Activated naive CD4-positive, alpha-beta T cell treated with anti-CD3 and anti-CD28 coated beads for 36 hours (primary cell): ENCODE results near the gene CLRN2. TPM values are rescaled to one million over a fixed set of nuclear protein-coding genes. Genes with fewer than 3 reads are reported as not detected.

Source experiments
- CTCF ChIA-PET: fragments of 350-600 bp; sonication (Branson Sonifier 250); formaldehyde crosslinking; loops from one replicate; lab custom pipeline; 2021; ENCODE audit warnings: antibody characterized with exemption; lab: Charles Lee
- DNase-seq: peaks from one replicate; pipeline ENCODE4 v3.0.0-alpha.2; 2020
- H3K27ac Mint-ChIP-seq: one replicate; pipeline ENCODE4 v1.8.0; 2021; ENCODE audit warnings: mild to moderate bottlenecking, mixed read lengths
- H3K27me3 Mint-ChIP-seq: one replicate; pipeline ENCODE4 v1.8.0; 2021; ENCODE audit warnings: low read depth, mixed read lengths
- H3K36me3 Mint-ChIP-seq: one replicate; pipeline ENCODE4 v1.8.0; 2021; ENCODE audit warnings: low read depth, mixed read lengths
- H3K4me1 Mint-ChIP-seq: one replicate; pipeline ENCODE4 v1.8.0; 2021; ENCODE audit warnings: low read depth, mixed read lengths
- H3K4me3 Mint-ChIP-seq: one replicate; pipeline ENCODE4 v1.8.0; 2021; ENCODE audit warnings: mild to moderate bottlenecking, moderate library complexity, mixed read lengths
- H3K9me3 Mint-ChIP-seq: one replicate; pipeline ENCODE4 v1.8.0; 2021; ENCODE audit warnings: mixed read lengths
- intact Hi-C: fragments of 100-400 bp; cut with micrococcal nuclease; formaldehyde crosslinking; loops from one replicate; pipeline ENCODE4 v1.15.1; 2023
- total RNA-seq, 2 experiments: library from RNA; stranded (reverse); gene quantifications; one replicate each; pipeline ENCODE4 v1.2.3, GENCODE V29; 2021

CLRN2 gene, protein sequence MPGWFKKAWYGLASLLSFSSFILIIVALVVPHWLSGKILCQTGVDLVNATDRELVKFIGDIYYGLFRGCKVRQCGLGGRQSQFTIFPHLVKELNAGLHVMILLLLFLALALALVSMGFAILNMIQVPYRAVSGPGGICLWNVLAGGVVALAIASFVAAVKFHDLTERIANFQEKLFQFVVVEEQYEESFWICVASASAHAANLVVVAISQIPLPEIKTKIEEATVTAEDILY
- not detected for total RNA-seq

DNA sequence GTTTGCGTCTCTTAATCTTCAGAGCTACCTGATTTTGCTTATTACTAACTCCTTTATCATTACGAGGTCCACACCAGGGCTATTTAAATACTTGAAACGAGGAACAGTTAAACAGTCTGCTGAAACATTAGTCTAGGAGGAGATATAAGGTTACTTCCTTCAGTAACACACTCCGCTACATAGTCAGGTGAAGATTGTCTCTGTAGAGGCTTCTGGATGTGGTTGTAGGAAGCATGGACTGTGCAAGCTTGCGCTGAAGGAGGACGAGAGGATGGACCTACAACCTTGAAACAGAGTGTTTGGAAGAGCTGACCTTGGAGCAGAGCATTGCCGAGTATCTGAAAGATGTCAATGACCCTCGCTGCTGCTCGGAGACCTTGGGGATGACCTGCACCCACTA lies at the start of gene CLRN2:
Gene CLRN2 (plus strand): TSS at position 301 of the 400 bp plus-strand sequence. CDS start 102 bp downstream, outside the sequence.
- intact Hi-C loops, result loop anchor here (5.0 kb wide), 1 partner anchor 178 kb away; no protein-coding TSS in a partner anchor
- no peak within 1 kb of the TSS for H3K4me3 Mint-ChIP-seq

DNA sequence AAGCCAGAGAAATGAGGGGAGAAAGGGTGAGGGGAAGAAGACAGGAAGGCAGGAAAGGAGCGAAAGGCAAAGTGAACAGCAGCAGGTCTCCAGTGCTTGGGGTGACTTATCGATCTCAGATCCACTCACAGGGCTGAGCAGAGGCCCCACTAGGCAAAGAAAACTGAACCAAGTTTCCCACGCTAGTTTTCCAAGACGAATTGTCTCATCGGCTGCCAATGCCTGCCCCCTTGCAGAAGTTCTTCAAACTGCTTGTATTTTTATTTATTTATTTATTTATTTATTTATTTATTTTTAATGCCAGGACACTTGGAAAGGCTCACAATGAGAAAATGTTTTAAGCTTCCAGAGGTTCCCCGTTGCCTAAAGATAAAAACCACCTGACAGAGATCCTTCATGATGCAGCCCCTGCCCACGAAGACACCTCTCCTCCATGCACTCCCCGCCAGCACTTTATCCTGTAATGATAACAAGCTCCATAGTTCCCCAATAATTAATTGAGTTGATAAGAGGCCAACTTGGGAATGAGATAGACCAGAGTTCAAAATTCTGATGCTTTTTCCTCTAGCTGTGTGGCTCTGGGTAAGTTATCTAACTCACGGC lies 46.2 kb upstream of the CLRN2 start:
- CTCF ChIA-PET, result interaction anchor here (0.7 to 1.5 kb wide), 2 partner anchors 28 to 184 kb away, joined by 3 read pairs; no protein-coding TSS in a partner anchor
- H3K27ac Mint-ChIP-seq, result no peak overlapping the region
- H3K4me3 Mint-ChIP-seq, result no peak overlapping the region
- no peaks in the 10 kb centered on the region for H3K27me3 Mint-ChIP-seq
- peaks cover 6% of the 10 kb centered on the region for H3K36me3 Mint-ChIP-seq
- intact Hi-C loops, result no loop called here
- no peaks in the 10 kb centered on the region for H3K4me1 Mint-ChIP-seq
- DNase-seq, result no peak
- H3K9me3 Mint-ChIP-seq, result no peaks in the 10 kb centered on the region

More for the DNA sequence above, at the start of gene CLRN2:
- H3K36me3 Mint-ChIP-seq, result peaks cover 5% of the 10 kb centered on the region
- H3K27ac Mint-ChIP-seq, result no peak within 1 kb of the TSS
- H3K4me1 Mint-ChIP-seq, result peaks cover 16% of the 10 kb centered on the region
- peaks cover 5% of the 10 kb centered on the region for H3K27me3 Mint-ChIP-seq
- no peaks in the 10 kb centered on the region for H3K9me3 Mint-ChIP-seq
- no peak for DNase-seq
- CTCF ChIA-PET, result no interaction called here

DNA sequence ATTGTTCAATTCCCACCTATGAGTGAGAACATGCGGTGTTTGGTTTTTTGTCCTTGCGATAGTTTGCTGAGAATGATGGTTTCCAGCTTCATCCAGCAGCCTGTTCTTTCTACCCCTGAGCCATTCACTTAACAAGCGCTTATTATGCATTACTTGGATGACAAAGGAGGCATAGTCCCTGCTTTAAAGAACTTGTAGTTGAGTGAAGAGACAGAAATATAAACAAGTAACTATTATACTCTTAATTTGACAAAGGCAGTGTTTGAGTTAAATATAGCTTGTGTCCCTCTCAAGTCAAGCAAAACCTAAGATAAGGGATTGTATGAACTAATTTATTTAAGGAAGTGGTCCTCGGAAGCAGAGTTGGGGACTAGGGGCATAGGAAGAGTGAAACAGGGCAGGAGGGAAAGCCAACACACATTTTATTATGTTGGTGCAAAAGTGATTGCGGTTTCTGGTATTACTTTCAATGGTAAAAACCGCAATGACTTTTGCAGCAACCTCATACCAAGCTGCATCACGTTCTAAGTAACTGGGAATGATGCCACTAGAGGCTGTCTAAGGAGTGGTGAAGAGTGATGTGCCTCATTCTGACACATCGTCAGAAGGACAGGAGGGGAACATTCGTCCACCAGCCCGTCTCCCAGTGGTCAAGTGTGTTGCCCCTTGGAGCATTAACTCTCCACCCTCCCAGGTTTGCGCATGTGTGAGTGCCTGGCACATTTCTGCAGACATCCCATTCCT lies 44.9 kb upstream of the CLRN2 start:
- intact Hi-C loops, result no loop called here
- H3K27me3 Mint-ChIP-seq, result no peaks in the 10 kb centered on the region

DNA sequence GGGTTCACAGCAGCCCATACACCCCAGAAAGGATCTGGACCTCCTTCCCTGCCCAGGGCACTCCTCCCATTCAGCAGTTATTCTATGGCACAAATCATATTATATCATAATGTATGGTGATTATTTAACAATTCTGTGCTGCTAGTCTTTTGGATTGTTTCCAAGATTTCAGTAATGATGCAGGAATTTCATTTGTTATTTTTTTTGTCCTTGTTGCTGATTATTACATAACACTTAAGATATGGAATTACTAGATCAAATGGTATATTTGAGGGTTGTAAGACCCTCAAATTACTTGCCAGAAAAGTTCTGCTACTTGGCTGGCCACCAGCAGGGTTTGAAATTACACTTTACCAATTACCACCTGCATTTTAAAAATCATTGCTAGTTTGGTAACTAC lies 39.5 kb upstream of the CLRN2 start:
- no peak for DNase-seq
- Mint-ChIP-seq H3K4me3 (no peak overlapping the region), H3K36me3 (peaks cover 13% of the 10 kb centered on the region), H3K27me3 (no peaks in the 10 kb centered on the region), H3K27ac (no peak overlapping the region), H3K9me3 (no peaks in the 10 kb centered on the region), H3K4me1 (peaks cover 2% of the 10 kb centered on the region)
- CTCF ChIA-PET, result interaction anchor here (0.7 kb wide), 1 partner anchor 305 kb away, joined by 7 read pairs; no protein-coding TSS in a partner anchor
- intact Hi-C loops, result no loop called here

More for the DNA sequence above, 44.9 kb upstream of the CLRN2 start:
- Mint-ChIP-seq H3K4me1 (no peaks in the 10 kb centered on the region), H3K36me3 (peaks cover 4% of the 10 kb centered on the region), H3K27ac (no peak overlapping the region), H3K4me3 (no peak overlapping the region), H3K9me3 (no peaks in the 10 kb centered on the region)
- CTCF ChIA-PET, result interaction anchor here (1.2 to 3.0 kb wide), 3 partner anchors 27 to 132 kb away, joined by 3 to 15 read pairs (median 3); no protein-coding TSS in a partner anchor
- no peak for DNase-seq

DNA sequence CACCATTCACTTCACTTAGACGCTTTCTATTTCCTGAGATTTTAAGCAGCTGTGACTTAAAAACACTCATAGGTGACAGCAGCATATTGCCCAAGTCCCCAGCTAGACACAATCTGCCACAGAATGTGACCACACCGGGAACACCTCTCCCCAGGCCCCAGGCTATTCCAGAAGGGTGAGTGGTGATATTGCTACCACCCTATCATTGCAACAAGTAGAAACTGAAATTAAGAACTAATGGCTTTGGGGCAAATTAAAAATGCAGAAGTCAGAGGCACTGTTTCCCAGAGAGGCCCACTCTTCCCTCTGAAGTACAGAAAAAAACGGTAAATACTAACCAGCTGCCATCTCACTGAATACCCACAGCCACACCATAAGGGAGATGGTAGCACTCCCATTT lies 38.1 kb upstream of the CLRN2 start:
- no peaks in the 10 kb centered on the region for H3K27me3 Mint-ChIP-seq
- peaks cover 2% of the 10 kb centered on the region for H3K4me1 Mint-ChIP-seq
- H3K9me3 Mint-ChIP-seq, result no peaks in the 10 kb centered on the region

DNA sequence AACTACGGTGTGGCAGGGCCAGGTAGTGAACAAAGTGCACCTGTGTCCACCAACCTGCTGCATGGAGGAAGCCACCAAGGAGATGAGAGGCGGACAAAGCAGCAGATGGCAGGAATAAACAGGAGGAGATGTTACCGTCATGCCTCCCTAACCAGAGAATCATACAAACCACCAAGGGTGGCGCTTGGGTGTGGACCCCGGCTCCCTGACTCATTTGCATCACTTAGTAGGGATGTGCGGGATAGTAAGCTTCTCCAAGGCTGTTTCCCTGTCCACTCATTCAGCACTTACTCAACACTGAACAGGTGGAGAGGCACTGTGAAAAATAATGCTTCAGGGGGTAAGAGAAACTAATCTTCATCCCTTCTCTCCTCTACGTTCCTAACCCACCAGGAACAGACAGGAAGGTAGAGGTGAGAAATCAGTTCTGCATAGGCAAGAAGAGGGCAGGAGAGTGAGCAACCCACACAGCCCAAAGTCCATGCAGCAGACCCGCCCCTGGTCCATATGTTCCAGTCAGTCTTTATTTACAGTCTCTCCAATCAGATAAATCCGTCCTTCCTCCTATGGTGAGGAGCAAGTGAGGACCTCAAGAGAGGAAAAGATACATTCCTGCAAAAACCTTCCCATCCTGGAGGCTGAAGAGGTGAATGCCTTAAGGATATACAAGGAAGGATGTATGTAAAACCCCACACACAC lies 37.0 kb upstream of the CLRN2 start:
- CTCF ChIA-PET, result no interaction called here
- Mint-ChIP-seq H3K27me3 (no peaks in the 10 kb centered on the region), H3K27ac (no peak overlapping the region), H3K4me1 (peaks cover 2% of the 10 kb centered on the region), H3K36me3 (peaks cover 9% of the 10 kb centered on the region), H3K9me3 (no peaks in the 10 kb centered on the region), H3K4me3 (no peak overlapping the region)
- no peak for DNase-seq
- intact Hi-C loops, result no loop called here

More for the DNA sequence above, 38.1 kb upstream of the CLRN2 start:
- DNase-seq, result no peak
- CTCF ChIA-PET, result interaction anchor here (0.9 kb wide), 1 partner anchor 14 kb away, joined by 3 read pairs; no protein-coding TSS in a partner anchor
- intact Hi-C loops, result no loop called here
- Mint-ChIP-seq H3K27ac (no peak overlapping the region), H3K36me3 (peaks cover 9% of the 10 kb centered on the region), H3K4me3 (no peak overlapping the region)

DNA sequence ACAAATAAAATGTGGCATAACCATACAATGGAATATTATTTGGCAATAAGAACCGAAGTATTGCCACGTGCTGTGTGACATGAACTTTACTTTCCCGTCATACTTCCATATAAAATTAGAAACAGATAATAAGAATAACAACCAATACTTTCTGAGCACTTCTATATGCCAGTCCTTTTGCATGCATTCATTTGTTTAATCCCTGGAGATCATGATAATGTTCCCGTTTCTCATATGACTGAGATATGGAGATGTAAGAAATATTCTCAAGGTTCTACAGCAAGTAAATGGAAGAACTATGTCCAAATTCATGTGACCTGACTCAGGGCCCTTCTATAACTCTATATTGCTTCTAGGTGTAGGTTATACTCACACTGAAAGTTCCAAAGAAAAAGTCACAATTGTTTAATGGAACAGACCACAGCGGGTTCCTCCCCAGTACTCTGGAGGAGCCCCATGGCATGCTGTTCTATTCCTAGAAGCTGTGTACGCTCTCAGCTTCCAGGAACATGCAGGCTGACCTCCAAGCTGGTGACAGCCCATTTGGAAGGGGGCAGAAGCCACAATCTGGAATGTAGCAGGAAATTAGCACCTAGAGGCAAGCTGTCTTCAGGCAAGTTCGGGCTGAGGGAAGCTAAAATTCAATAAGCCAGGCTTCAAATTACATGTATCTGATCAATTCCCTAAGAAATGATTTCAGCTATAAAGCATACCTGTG lies 34.6 kb upstream of the CLRN2 start:
- no peak for DNase-seq
- no peaks in the 10 kb centered on the region for H3K9me3 Mint-ChIP-seq
- intact Hi-C loops, result no loop called here
- H3K36me3 Mint-ChIP-seq, result peaks cover 21% of the 10 kb centered on the region
- peaks cover 2% of the 10 kb centered on the region for H3K4me1 Mint-ChIP-seq
- H3K4me3 Mint-ChIP-seq, result no peak overlapping the region
- no peak overlapping the region for H3K27ac Mint-ChIP-seq
- no peaks in the 10 kb centered on the region for H3K27me3 Mint-ChIP-seq
- CTCF ChIA-PET, result interaction anchor here (0.6 to 1.5 kb wide), 2 partner anchors 8 to 405 kb away, joined by 3 to 4 read pairs; no protein-coding TSS in a partner anchor

DNA sequence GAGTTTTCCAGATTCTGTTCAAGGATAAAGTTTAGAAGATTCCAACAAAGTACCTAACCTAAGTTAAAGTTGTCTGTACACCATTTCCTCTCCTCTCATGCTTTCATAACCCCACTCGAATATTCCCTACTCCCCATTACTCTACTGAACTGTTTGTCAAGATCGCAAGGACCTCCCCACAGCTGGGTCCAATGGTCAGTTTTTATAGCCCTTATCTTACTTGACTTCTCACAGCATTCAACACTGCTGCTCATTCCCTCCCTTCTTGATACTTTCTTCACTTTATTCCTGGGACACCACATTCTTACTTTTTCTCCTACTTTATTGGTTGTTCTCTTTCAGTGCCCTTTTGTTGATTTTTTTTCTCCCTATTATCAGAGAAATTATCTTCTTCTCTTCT lies 34.0 kb upstream of the CLRN2 start:
- Mint-ChIP-seq H3K9me3 (no peaks in the 10 kb centered on the region), H3K4me3 (no peak overlapping the region), H3K27me3 (no peaks in the 10 kb centered on the region), H3K36me3 (peaks cover 23% of the 10 kb centered on the region), H3K4me1 (peaks cover 2% of the 10 kb centered on the region), H3K27ac (no peak overlapping the region)
- no peak for DNase-seq
- intact Hi-C loops, result no loop called here
- CTCF ChIA-PET, result interaction anchor here (1.5 kb wide), 1 partner anchor 8 kb away, joined by 4 read pairs; no protein-coding TSS in a partner anchor

DNA sequence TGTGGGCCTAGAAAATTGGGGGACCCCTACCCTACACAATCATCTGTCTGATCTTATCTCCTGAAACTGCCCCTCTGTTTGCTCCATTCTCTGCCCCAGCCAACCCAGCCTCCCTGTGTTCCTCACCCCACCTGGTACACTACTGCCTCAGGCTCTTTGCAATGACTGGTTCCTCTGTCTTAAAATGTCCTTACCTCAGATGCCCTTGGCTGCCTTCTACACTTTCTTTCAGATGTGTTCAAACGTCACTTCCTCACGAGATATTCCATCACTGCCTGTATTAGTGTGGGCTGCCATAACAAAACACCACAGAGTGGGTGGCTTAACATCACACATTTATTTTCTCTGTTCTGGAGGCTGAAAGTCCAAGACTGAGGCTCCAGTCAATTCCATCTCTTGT lies 32.2 kb upstream of the CLRN2 start:
- CTCF ChIA-PET, result no interaction called here
- H3K27me3 Mint-ChIP-seq, result no peaks in the 10 kb centered on the region
- no peaks in the 10 kb centered on the region for H3K9me3 Mint-ChIP-seq
- no peak for DNase-seq
- no peak overlapping the region for H3K4me3 Mint-ChIP-seq
- H3K4me1 Mint-ChIP-seq, result no peaks in the 10 kb centered on the region
- no peak overlapping the region for H3K27ac Mint-ChIP-seq
- peaks cover 30% of the 10 kb centered on the region for H3K36me3 Mint-ChIP-seq
- intact Hi-C loops, result no loop called here

DNA sequence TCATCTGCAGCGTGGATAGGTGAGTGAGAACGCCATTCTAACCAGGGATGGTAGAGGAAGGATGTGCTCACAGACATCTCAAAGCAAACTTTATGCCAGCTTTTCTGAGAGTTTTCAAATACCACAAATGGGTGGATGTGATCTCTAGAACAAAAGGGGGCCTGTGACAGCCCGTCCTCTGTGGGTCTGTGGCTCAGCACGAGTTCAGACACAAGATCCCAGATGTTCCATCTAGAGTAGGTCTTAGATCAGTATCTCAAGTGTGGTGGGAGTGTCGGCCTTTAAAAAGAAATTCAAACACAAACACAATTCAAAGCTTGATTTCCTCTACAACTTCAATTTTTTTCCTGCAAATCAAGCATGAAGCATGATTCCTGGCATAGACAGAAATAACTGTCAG lies 25.8 kb upstream of the CLRN2 start:
- no peaks in the 10 kb centered on the region for H3K9me3 Mint-ChIP-seq
- H3K4me1 Mint-ChIP-seq, result peaks cover 5% of the 10 kb centered on the region
- no peak overlapping the region for H3K27ac Mint-ChIP-seq
- no peaks in the 10 kb centered on the region for H3K27me3 Mint-ChIP-seq
- intact Hi-C loops, result no loop called here
- peaks cover 52% of the 10 kb centered on the region for H3K36me3 Mint-ChIP-seq
- CTCF ChIA-PET, result no interaction called here
- no peak overlapping the region for H3K4me3 Mint-ChIP-seq
- DNase-seq, result no peak

DNA sequence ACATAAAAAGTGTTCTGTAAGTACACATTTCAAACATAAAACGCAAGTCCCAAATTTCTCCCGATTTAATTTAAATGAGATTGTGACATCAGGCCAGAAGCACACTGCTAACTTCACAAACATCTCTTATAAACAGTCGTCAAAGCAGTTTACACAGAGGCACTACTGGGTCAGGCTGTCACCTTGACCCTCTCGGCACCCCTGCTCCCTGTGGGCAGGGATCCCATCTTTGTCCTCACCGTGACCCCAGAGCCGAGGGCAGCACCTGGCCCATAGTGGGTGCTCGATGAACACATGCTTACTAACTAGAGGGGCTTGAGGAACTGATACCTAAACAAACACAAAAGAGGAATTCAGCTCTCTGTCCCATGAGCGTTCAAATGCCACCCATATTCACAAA lies 25.2 kb upstream of the CLRN2 start:
- Mint-ChIP-seq H3K27ac (no peak overlapping the region), H3K4me3 (no peak overlapping the region), H3K36me3 (peaks cover 51% of the 10 kb centered on the region), H3K9me3 (no peaks in the 10 kb centered on the region), H3K27me3 (no peaks in the 10 kb centered on the region), H3K4me1 (peaks cover 11% of the 10 kb centered on the region)
- CTCF ChIA-PET, result no interaction called here
- intact Hi-C loops, result no loop called here
- DNase-seq, result no peak
